ENCODE data around the gene ADAMTS4. TPM values are rescaled to one million over a fixed set of nuclear protein-coding genes. Genes with fewer than 3 reads are reported as not detected.

The ADAMTS4 gene
- total and polyA plus RNA-seq, 9 of the 15 experiments (the other 6 are each of a cell fraction or from before 2014, with no cell fraction given) = 0.07 to 3.7 (median 0.41) TPM

DNA sequence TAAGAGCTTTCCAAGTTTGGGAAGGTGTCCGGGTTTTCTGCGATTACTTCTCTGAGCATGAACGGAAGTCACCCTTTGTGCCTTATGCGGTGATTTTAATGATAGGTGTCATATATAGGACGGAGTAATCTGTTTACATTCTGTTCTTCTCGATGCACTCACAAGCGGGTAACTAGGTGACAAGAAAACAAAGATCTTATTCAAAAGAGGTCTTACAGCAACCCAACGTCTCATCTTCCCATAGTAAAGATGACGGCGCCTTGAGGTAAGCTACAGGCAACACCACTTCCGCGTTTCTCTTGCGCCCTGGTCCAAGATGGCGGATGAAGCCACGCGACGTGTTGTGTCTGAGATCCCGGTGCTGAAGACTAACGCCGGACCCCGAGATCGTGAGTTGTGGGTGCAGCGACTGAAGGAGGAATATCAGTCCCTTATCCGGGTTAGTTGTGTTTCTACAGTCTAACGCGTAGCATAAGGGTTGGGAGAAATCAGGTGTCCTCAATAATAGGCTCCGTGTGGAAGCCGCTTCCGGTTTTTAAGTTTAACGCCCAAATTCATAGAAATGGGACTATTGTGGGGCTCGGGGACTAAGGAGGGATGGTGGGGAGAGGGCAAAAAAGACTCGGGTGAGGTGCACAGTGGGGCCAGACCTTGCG, 45.0 kb downstream of the ADAMTS4 start, which contains the start of gene UFC1 (continued):
- TF ChIP-seq, protein P1, sequence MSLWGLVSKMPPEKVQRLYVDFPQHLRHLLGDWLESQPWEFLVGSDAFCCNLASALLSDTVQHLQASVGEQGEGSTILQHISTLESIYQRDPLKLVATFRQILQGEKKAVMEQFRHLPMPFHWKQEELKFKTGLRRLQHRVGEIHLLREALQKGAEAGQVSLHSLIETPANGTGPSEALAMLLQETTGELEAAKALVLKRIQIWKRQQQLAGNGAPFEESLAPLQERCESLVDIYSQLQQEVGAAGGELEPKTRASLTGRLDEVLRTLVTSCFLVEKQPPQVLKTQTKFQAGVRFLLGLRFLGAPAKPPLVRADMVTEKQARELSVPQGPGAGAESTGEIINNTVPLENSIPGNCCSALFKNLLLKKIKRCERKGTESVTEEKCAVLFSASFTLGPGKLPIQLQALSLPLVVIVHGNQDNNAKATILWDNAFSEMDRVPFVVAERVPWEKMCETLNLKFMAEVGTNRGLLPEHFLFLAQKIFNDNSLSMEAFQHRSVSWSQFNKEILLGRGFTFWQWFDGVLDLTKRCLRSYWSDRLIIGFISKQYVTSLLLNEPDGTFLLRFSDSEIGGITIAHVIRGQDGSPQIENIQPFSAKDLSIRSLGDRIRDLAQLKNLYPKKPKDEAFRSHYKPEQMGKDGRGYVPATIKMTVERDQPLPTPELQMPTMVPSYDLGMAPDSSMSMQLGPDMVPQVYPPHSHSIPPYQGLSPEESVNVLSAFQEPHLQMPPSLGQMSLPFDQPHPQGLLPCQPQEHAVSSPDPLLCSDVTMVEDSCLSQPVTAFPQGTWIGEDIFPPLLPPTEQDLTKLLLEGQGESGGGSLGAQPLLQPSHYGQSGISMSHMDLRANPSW (CRISPR knock-in tag; IDR thresholded peaks at IDR 0.05) = no peak
- TF ChIP-seq CBFA2T2 (conservative IDR thresholded peaks at IDR 0.05) (no peak), SRF (CRISPR knock-in tag; IDR thresholded peaks at IDR 0.05) (no peak), MEIS2 (IDR thresholded peaks at IDR 0.05; ENCODE audit: partially characterized antibody) (no peak), GABPB2 (CRISPR knock-in tag; conservative IDR thresholded peaks at IDR 0.05) (no peak), ETV6 (IDR thresholded peaks at IDR 0.05; ENCODE audit: borderline replicate concordance in 1 of 2, low read depth in 2 of 2, low read length in 1 of 2) (0 out of 4 replicates have a peak, but pooled peaks of 1 of the 2 experiments have one; percentile 40), ETV6 (CRISPR knock-in tag; IDR thresholded peaks at IDR 0.05; ENCODE audit: borderline replicate concordance) (no peak), RBM34 (IDR thresholded peaks at IDR 0.05; ENCODE audit: borderline replicate concordance, insufficient read depth, low read length) (no peak), CSDE1 (IDR thresholded peaks at IDR 0.05) (peak; percentile 51 to 87; a peak in 2 of 4 replicates), JUN (IDR thresholded peaks at IDR 0.05; ENCODE audit: borderline replicate concordance, low read depth, low read length) (no peak), JUN (CRISPR knock-in tag; IDR thresholded peaks at IDR 0.05; ENCODE audit: borderline replicate concordance) (peak; percentile 76; the same call in 1 of the 2 replicates), MCM5 (IDR thresholded peaks at IDR 0.05; ENCODE audit: low read depth) (no peak)
- TF ChIP-seq, protein P2, sequence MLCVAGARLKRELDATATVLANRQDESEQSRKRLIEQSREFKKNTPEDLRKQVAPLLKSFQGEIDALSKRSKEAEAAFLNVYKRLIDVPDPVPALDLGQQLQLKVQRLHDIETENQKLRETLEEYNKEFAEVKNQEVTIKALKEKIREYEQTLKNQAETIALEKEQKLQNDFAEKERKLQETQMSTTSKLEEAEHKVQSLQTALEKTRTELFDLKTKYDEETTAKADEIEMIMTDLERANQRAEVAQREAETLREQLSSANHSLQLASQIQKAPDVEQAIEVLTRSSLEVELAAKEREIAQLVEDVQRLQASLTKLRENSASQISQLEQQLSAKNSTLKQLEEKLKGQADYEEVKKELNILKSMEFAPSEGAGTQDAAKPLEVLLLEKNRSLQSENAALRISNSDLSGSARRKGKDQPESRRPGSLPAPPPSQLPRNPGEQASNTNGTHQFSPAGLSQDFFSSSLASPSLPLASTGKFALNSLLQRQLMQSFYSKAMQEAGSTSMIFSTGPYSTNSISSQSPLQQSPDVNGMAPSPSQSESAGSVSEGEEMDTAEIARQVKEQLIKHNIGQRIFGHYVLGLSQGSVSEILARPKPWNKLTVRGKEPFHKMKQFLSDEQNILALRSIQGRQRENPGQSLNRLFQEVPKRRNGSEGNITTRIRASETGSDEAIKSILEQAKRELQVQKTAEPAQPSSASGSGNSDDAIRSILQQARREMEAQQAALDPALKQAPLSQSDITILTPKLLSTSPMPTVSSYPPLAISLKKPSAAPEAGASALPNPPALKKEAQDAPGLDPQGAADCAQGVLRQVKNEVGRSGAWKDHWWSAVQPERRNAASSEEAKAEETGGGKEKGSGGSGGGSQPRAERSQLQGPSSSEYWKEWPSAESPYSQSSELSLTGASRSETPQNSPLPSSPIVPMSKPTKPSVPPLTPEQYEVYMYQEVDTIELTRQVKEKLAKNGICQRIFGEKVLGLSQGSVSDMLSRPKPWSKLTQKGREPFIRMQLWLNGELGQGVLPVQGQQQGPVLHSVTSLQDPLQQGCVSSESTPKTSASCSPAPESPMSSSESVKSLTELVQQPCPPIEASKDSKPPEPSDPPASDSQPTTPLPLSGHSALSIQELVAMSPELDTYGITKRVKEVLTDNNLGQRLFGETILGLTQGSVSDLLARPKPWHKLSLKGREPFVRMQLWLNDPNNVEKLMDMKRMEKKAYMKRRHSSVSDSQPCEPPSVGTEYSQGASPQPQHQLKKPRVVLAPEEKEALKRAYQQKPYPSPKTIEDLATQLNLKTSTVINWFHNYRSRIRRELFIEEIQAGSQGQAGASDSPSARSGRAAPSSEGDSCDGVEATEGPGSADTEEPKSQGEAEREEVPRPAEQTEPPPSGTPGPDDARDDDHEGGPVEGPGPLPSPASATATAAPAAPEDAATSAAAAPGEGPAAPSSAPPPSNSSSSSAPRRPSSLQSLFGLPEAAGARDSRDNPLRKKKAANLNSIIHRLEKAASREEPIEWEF (CRISPR knock-in tag; IDR thresholded peaks at IDR 0.05) = no peak
- TF ChIP-seq, protein P3, sequence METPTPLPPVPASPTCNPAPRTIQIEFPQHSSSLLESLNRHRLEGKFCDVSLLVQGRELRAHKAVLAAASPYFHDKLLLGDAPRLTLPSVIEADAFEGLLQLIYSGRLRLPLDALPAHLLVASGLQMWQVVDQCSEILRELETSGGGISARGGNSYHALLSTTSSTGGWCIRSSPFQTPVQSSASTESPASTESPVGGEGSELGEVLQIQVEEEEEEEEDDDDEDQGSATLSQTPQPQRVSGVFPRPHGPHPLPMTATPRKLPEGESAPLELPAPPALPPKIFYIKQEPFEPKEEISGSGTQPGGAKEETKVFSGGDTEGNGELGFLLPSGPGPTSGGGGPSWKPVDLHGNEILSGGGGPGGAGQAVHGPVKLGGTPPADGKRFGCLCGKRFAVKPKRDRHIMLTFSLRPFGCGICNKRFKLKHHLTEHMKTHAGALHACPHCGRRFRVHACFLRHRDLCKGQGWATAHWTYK (CRISPR knock-in tag; IDR thresholded peaks at IDR 0.05) = no peak; the same call in 1 of the 2 replicates
